HG03521 (cell line): Measurements from ENCODE around the gene PCDHA7.
"Not testable (repeated sequence)": the region's sequence is repeated elsewhere in the genome, so short reads cannot be mapped to it uniquely, and the experiment has no call there.

Source experiments
- ATAC-seq: cut with Tn5 transposase; IDR thresholded peaks from one replicate; pipeline ENCODE4 v1.9.1; 2021; ENCODE audit warnings: mild to moderate bottlenecking, moderate library complexity; ENCODE audit not compliant: unreplicated experiment

Gene PCDHA7

GRCh38 chr5:140862441-140863295 is 28.6 kb downstream of the PCDHA7 start:
- ATAC-seq: no peak

- ATAC-seq: no peak
Measured at GRCh38 chr5:140868721-140869554, 34.9 kb downstream of the PCDHA7 start, which contains the start of gene PCDHA11. Gene PCDHA11 (plus strand): TSS chr5:140868957. CDS start chr5:140869104, 147 bp downstream.

GRCh38 chr5:140869555-140869886 is 35.5 kb downstream of the PCDHA7 start:
- ATAC-seq: no peak

GRCh38 chr5:140870221-140871201 is 36.4 kb downstream of the PCDHA7 start:
- no peak for ATAC-seq

GRCh38 chr5:140875085-140876065 is 41.3 kb downstream of the PCDHA7 start, which contains the start of gene PCDHA12:
Gene PCDHA12 (plus strand): TSS chr5:140875308. CDS start chr5:140875473, 165 bp downstream.
- no peak for ATAC-seq

- not testable (repeated sequence) for ATAC-seq
Measured at GRCh38 chr5:140876541-140877261, 42.6 kb downstream of the PCDHA7 start.

- ATAC-seq: no peak
Measured at GRCh38 chr5:140877262-140877581, 43.2 kb downstream of the PCDHA7 start.

- no peak for ATAC-seq
Measured at GRCh38 chr5:140881889-140882590, 48.0 kb downstream of the PCDHA7 start, which contains the start of gene PCDHA13. Gene PCDHA13 (plus strand): TSS chr5:140882124. CDS start chr5:140882269, 145 bp downstream.

- ATAC-seq: no peak
Measured at GRCh38 chr5:140882591-140882899, 48.5 kb downstream of the PCDHA7 start.

- no peak for ATAC-seq
Measured at GRCh38 chr5:140883373-140883772, 49.3 kb downstream of the PCDHA7 start.

- no peak for ATAC-seq
Measured at GRCh38 chr5:140883927-140884697, 50.0 kb downstream of the PCDHA7 start.
